Kidney (tissue), 14 donors: ENCODE data around the gene P2RY2. TPM values are rescaled to one million over a fixed set of nuclear protein-coding genes. Genes with fewer than 3 reads are reported as not detected.

Experiments
- DNase-seq, 5 donors: peaks; one replicate each; pipeline ENCODE4 v3.0.0-alpha.2; 2013 to 2020
- FAIRE-seq: peaks from 2 replicates; lab custom pipeline; 2012; peaks lifted over from hg19 to GRCh38; lab: Jason Lieb, UNC
- H3K27ac ChIP-seq, 2 donors: one replicate each; pipeline ENCODE4 v1.7.0; 2013; ENCODE audit warnings: low read depth in 2 of 2, low read length in 2 of 2, inconsistent platforms in 1 of 2
- H3K27me3 ChIP-seq: one replicate; pipeline ENCODE4 v1.7.1; 2013; ENCODE audit warnings: low read length, inconsistent platforms; ENCODE audit not compliant: control insufficient read depth, insufficient read depth
- H3K36me3 ChIP-seq, 3 donors: one replicate each; pipeline versions ENCODE4 v1.7.0 to v1.7.1; 2013; ENCODE audit warnings: low read length in 3 of 3, control low read depth in 1 of 3, inconsistent platforms in 1 of 3; ENCODE audit not compliant: insufficient read depth in 3 of 3, control insufficient read depth in 2 of 3
- H3K4me1 ChIP-seq, 3 donors: one replicate each; pipeline versions ENCODE4 v1.7.0 to v1.7.1; 2013; ENCODE audit warnings: low read length in 3 of 3, inconsistent platforms in 1 of 3, low read depth in 1 of 3; ENCODE audit not compliant: control insufficient read depth in 2 of 3, insufficient read depth in 2 of 3
- H3K4me3 ChIP-seq, 3 donors: one replicate each; pipeline versions ENCODE4 v1.7.0 to v1.8.1; 2013; ENCODE audit warnings: low read length in 3 of 3, control low read depth in 1 of 3, inconsistent platforms in 1 of 3
- H3K9ac ChIP-seq, 3 donors: one replicate each; pipeline versions ENCODE4 v1.7.0 to v1.7.1; 2013; ENCODE audit warnings: low read length in 3 of 3, control low read depth in 1 of 3, inconsistent platforms in 1 of 3
- H3K9me3 ChIP-seq, 3 donors: one replicate each; pipeline versions ENCODE4 v1.7.0 to v1.7.1; 2013; ENCODE audit warnings: low read length in 3 of 3, control low read depth in 1 of 3, inconsistent platforms in 1 of 3; ENCODE audit not compliant: control insufficient read depth in 2 of 3, insufficient read depth in 1 of 3
- intact Hi-C: fragments of 100-400 bp; cut with DNase I; formaldehyde crosslinking; loops from one replicate; pipeline ENCODE4 v1.11.1; 2022
- polyA plus RNA-seq: library from polyadenylated mRNA; stranded (reverse); fragments of 350-450 nt; fragmentation: Illumina TruSeq; extraction: RNeasy Lipid Tissue Mini Kit (QIAGEN cat#74804); gene quantifications from one replicate; pipeline ENCODE4 v1.2.3, GENCODE V29; 2014; ENCODE audit warnings: low read depth, low replicate concordance; ENCODE audit not compliant: insufficient read depth
- total RNA-seq: library from RNA; stranded (reverse); fragmentation: NEBNext Ultra II Directional; extraction: Animal tissue kit (Norgen Biotek cat#: 25700); gene quantifications from one replicate; pipeline ENCODE4 v1.2.1, GENCODE V29; 2021
- TF ChIP-seq, protein P1 (sequence below): IDR thresholded peaks from 3 replicates; pipeline ENCODE4 v1.5.1; 2012; ENCODE audit warnings: mild to moderate bottlenecking, moderate library complexity, borderline replicate concordance; ENCODE audit not compliant: insufficient read depth; ENCODE audit errors: extremely low read depth
- donor health status: control.
- donor health status: control.
- donor health status: control.
- donor health status: control.
- donor health status: control.
- donor health status: DM: yes; HTN: yes; CAD: no.
- donor health status: Normal renal cell carcinoma (clear cell type).

P2RY2 gene
- total and polyA plus RNA-seq, 2 donors from 2014 or later = 1.3 to 9.7 TPM

DNA sequence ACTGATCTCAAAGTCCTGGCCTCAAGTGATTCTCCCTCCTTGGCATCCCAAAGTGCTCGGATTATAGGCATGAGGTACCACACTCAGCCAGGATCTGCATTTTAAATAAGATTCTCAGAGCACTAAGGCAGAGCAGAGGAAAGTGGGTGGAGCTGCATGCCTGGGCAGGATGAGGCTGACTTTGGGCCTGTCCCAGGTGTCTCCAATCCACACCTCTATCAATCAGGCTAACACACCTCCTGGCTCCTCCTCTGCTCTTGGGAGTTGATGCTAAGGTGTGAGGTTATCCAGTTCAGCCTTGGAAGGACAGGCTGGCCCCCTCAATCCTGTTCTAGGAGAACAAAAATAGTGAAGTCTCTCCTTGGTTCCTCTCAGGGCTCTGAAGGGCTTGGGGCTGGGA lies 30.2 kb upstream of the P2RY2 start:
- intact Hi-C loops = no loop called here
- Histone ChIP-seq H3K4me1 (no peaks in the 10 kb centered on the region), H3K27ac (no peak overlapping the region), H3K27me3 (no peaks in the 10 kb centered on the region), H3K9ac (no peak overlapping the region), H3K4me3 (no peak overlapping the region), H3K36me3 (no peaks in the 10 kb centered on the region), H3K9me3 (no peaks in the 10 kb centered on the region)
- FAIRE-seq (no peak), DNase-seq (no peak)
- TF ChIP-seq, protein P1, sequence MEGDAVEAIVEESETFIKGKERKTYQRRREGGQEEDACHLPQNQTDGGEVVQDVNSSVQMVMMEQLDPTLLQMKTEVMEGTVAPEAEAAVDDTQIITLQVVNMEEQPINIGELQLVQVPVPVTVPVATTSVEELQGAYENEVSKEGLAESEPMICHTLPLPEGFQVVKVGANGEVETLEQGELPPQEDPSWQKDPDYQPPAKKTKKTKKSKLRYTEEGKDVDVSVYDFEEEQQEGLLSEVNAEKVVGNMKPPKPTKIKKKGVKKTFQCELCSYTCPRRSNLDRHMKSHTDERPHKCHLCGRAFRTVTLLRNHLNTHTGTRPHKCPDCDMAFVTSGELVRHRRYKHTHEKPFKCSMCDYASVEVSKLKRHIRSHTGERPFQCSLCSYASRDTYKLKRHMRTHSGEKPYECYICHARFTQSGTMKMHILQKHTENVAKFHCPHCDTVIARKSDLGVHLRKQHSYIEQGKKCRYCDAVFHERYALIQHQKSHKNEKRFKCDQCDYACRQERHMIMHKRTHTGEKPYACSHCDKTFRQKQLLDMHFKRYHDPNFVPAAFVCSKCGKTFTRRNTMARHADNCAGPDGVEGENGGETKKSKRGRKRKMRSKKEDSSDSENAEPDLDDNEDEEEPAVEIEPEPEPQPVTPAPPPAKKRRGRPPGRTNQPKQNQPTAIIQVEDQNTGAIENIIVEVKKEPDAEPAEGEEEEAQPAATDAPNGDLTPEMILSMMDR = no peak

DNA sequence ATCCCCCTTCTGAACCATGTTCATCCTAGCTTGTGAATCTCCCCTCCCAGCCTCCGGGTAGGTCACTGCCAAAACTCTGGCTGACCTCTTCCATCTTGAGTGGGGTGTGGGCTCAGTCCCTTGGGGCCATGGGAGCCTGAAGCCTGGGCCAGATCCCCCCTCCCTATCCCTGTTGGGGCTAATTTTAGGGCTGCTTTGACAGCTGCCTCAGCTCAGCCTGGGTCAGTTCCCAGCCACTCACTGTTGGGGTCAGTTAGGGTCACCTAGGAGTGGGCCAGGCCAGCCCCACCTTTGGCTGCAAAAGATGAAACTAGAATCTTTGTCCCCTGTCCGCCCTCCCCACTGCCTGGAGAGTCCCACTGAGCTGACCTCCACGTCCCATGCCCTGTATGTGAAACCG lies 29.8 kb upstream of the P2RY2 start:
- Histone ChIP-seq H3K27ac (no peak overlapping the region), H3K9me3 (no peaks in the 10 kb centered on the region), H3K36me3 (no peaks in the 10 kb centered on the region), H3K4me3 (no peak overlapping the region), H3K9ac (no peak overlapping the region), H3K27me3 (no peaks in the 10 kb centered on the region), H3K4me1 (no peaks in the 10 kb centered on the region)
- DNase-seq = peak in 1 of 5 donors; percentile 29
- intact Hi-C loops = no loop called here
- FAIRE-seq = no peak
- TF ChIP-seq, protein P1 = no peak

DNA sequence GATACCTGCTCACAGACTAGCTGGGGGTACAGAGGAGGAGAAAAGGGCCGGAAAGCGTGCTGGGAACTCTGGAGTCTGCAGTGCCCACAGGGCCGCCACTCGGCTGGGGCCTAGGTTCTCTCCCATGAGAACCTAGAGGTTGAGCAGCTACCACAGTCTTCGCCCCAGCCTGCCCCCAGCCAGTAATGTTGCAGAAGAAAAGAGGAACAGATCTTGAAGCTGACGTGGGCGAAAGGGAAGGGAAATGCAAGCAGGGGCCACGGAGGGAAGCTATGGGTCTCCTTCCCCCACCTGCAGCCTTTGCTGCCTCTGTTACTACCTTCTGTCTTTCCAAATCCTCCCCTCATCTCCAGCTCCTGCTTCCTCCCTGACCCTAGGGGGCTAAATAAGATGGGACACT lies 28.8 kb upstream of the P2RY2 start:
- Histone ChIP-seq H3K27ac (no peak overlapping the region), H3K36me3 (no peaks in the 10 kb centered on the region), H3K9me3 (no peaks in the 10 kb centered on the region), H3K4me3 (no peak overlapping the region), H3K9ac (no peak overlapping the region), H3K27me3 (no peaks in the 10 kb centered on the region), H3K4me1 (no peaks in the 10 kb centered on the region)
- TF ChIP-seq, protein P1 = no peak
- peak in 2 of 5 donors; percentile 17 to 74 for DNase-seq
- FAIRE-seq = no peak
- intact Hi-C loops = no loop called here
